Endodermal cell (in vitro differentiated cells): ENCODE results near the gene TNFSF12. TPM values are rescaled to one million over a fixed set of nuclear protein-coding genes. Genes with fewer than 3 reads are reported as not detected.

Experiments used
- DNase-seq: peaks from one replicate; pipeline ENCODE4 v3.0.0-alpha.2; 2017
- H3K27ac ChIP-seq: 2 replicates; pipeline ENCODE4 v1.5.1; 2013; ENCODE audit warnings: mild to moderate bottlenecking, low read depth, low read length, moderate library complexity
- H3K27me3 ChIP-seq: 2 replicates; pipeline ENCODE4 v1.6.1; 2013; ENCODE audit warnings: mild to moderate bottlenecking, low read length, moderate library complexity; ENCODE audit not compliant: insufficient read depth, control insufficient read depth, poor library complexity, severe bottlenecking
- H3K36me3 ChIP-seq: 2 replicates; pipeline ENCODE4 v1.7.0; 2013; ENCODE audit warnings: mild to moderate bottlenecking, low read length, moderate library complexity; ENCODE audit not compliant: control insufficient read depth, insufficient read depth
- H3K4me1 ChIP-seq: one replicate; pipeline ENCODE4 v1.7.0; 2013; ENCODE audit warnings: low read length; ENCODE audit not compliant: control insufficient read depth, insufficient read depth
- H3K4me3 ChIP-seq: 2 replicates; pipeline ENCODE4 v1.5.1; 2013; ENCODE audit warnings: mild to moderate bottlenecking, low read length, moderate library complexity
- H3K9ac ChIP-seq: 2 replicates; pipeline ENCODE4 v1.6.1; 2013; ENCODE audit warnings: mild to moderate bottlenecking, low read length, moderate library complexity; ENCODE audit not compliant: poor library complexity, severe bottlenecking; ENCODE audit errors: extremely low read depth
- H3K9me3 ChIP-seq: 2 replicates; pipeline ENCODE4 v1.6.1; 2013; ENCODE audit warnings: mild to moderate bottlenecking, low read length, moderate library complexity; ENCODE audit not compliant: control insufficient read depth
- H3K27ac Mint-ChIP-seq: 2 replicates; pipeline ENCODE4 v1.8.0; 2020; ENCODE audit warnings: mixed read lengths
- H3K27me3 Mint-ChIP-seq: 2 replicates; pipeline ENCODE4 v1.8.0; 2021; ENCODE audit warnings: mild to moderate bottlenecking, mixed read lengths; ENCODE audit not compliant: insufficient read depth
- H3K36me3 Mint-ChIP-seq: 2 replicates; pipeline ENCODE4 v1.8.0; 2020; ENCODE audit warnings: low read depth, mixed read lengths
- H3K4me1 Mint-ChIP-seq: 2 replicates; pipeline ENCODE4 v1.8.0; 2020; ENCODE audit warnings: mixed read lengths
- H3K4me3 Mint-ChIP-seq: 2 replicates; pipeline ENCODE4 v1.8.0; 2020; ENCODE audit warnings: mild to moderate bottlenecking, moderate library complexity, mixed read lengths
- H3K9me3 Mint-ChIP-seq: 2 replicates; pipeline ENCODE4 v1.8.0; 2020; ENCODE audit warnings: mild to moderate bottlenecking, mixed read lengths
- WGBS, 2 experiments: methylation state at CpG; one replicate each; pipeline versions ENCODE4 v1.1.5 to v1.1.7; 2013; ENCODE audit warnings: missing lambda C conversion rate in 2 of 2, mixed read lengths in 1 of 2; ENCODE audit not compliant: insufficient coverage in 1 of 2, insufficient read length in 1 of 2; 5-methylcytosine and 5-hydroxymethylcytosine counted together
- total RNA-seq, 2 donors: library from RNA; stranded (reverse); fragmentation: NEBNext Ultra II Directional in 1 of 2; extraction: Animal tissue kit (Norgen Biotek cat#: 25700) in 1 of 2; gene quantifications; 2 replicates in 1 of 2; 3 replicates in 1 of 2; pipeline ENCODE4 v1.2.1, GENCODE V29; 2021
- TF ChIP-seq, protein P1 (sequence below): fragments of 200-600 bp; sonication (generic); conservative IDR thresholded peaks from 2 replicates; pipeline ENCODE4 v1.5.0; 2021; ENCODE audit warnings: antibody characterized with exemption, mild to moderate bottlenecking

TNFSF12 gene
- total RNA-seq, 2 donors from 2014 or later = 8.3 to 8.4 TPM

DNA sequence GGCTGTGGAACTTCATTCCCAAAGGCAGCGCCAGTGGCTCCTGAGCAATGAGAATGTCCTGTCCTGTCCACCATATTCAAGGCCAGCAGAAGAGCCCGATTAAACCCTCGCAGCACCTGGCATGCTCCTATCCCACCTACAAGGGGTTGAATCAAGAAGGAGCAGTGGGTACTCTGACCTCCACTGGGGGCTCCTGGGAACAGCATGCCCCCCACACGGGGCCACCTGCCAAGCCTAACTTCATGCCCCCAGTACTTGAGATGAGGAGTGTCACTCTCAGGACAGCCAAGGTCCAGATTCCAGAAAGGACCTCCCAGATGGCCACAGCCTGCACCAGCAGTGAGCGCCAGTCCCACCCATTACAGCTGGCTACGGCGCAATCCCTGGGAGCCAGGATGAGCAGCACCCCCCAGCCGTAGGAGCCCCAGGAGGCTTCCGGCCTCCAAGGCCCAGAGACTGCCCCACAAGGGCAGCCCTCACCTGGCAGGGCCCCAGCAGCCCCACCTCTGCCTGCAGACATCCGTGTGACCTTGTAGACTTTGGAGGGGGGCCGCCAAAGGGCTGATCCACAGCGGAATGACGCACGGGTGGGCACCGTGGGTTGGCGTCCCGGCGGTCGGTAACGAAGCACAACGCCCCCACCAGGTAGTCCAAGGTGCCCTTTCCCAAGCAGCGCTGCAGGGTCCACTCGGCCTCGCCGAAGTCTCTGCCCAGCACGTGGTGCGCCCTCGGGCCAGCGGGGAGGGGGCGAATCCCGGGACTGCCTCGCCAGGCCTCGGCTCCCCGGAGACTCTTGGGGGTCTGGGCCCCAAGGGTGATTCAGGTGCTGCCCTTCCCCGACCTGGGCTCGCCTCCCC, 33.8 kb downstream of the TNFSF12 start:
- Histone ChIP-seq H3K9me3 (no peaks in the 10 kb centered on the region), H3K4me1 (peaks cover 3% of the 10 kb centered on the region), H3K9ac (peak overlapping the region; percentile 95), H3K4me3 (no peak overlapping the region), H3K27me3 (no peaks in the 10 kb centered on the region), H3K27ac (peak overlapping the region; percentile 98), H3K36me3 (peaks cover 36% of the 10 kb centered on the region)
- 93 to 94% methylated on average over 33 to 36 of the region's 36 CpGs for WGBS, 2 experiments
- H3K9me3 Mint-ChIP-seq = no peaks in the 10 kb centered on the region
- peak overlapping the region; percentile 100 for H3K27ac Mint-ChIP-seq
- TF ChIP-seq, protein P1, sequence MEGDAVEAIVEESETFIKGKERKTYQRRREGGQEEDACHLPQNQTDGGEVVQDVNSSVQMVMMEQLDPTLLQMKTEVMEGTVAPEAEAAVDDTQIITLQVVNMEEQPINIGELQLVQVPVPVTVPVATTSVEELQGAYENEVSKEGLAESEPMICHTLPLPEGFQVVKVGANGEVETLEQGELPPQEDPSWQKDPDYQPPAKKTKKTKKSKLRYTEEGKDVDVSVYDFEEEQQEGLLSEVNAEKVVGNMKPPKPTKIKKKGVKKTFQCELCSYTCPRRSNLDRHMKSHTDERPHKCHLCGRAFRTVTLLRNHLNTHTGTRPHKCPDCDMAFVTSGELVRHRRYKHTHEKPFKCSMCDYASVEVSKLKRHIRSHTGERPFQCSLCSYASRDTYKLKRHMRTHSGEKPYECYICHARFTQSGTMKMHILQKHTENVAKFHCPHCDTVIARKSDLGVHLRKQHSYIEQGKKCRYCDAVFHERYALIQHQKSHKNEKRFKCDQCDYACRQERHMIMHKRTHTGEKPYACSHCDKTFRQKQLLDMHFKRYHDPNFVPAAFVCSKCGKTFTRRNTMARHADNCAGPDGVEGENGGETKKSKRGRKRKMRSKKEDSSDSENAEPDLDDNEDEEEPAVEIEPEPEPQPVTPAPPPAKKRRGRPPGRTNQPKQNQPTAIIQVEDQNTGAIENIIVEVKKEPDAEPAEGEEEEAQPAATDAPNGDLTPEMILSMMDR = no peak
- DNase-seq = peak; percentile 57
- H3K36me3 Mint-ChIP-seq = peaks cover 28% of the 10 kb centered on the region
- peak overlapping the region; percentile 79 for H3K4me3 Mint-ChIP-seq
- peaks cover 17% of the 10 kb centered on the region for H3K4me1 Mint-ChIP-seq
- H3K27me3 Mint-ChIP-seq = no peaks in the 10 kb centered on the region

DNA sequence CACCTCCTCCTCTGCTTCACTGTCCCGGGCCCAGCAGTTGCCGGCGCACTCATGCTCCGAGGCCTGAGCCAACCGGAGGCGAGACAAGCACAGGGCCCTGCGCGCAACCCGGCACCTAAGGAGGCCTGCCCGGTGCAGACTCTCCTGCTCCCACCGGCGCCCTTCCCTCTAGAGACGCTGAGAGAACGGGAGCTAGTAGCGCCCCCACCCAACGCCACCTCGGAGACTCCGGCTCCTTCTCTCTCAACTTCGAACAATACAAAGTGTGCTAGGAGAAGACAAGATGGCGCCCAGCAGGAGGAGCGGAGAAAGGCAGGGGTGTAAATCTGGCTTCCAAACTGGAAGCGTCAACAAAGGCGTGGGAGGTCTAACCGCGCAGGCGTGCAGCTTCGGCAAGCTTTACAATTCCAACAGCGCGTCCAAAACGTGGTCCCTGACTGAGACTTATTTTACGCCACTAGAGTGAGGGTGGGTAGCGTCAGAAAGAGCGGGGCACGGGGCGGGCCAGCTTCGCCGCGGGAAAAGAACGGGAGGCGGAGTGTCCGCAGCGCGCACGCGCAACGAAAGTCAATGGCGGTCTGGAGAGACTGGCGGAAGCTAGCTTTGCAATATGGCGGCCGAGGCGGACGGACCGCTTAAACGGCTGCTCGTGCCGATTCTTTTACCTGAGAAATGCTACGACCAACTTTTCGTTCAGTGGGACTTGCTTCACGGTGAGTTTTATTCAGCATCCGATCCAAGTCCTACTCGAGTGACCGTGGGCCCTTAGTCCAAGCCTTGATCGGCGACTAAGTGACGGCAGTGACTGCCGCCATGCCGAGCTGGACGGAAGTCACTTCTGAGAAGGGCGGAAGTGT, 34.6 kb downstream of the TNFSF12 start, which contains the start of gene MPDU1:
MPDU1 (plus strand) TSS at position 600 of the 857 bp plus-strand sequence; CDS start at position 611, 11 bp downstream.
- 38 to 49% methylated on average over 53 to 69 of the region's 69 CpGs for WGBS, 2 experiments

More for the DNA sequence above, 34.6 kb downstream of the TNFSF12 start, which contains the start of gene MPDU1:
- peaks cover 14% of the 10 kb centered on the region for H3K4me1 Mint-ChIP-seq
- H3K9ac ChIP-seq = peak within 1 kb of the TSS; percentile 95
- peaks cover 24% of the 10 kb centered on the region for H3K36me3 Mint-ChIP-seq
- no peaks in the 10 kb centered on the region for H3K9me3 Mint-ChIP-seq
- TF ChIP-seq, protein P1 = no peak
- peak within 1 kb of the TSS; percentile 98 for H3K27ac ChIP-seq
- no peaks in the 10 kb centered on the region for H3K27me3 Mint-ChIP-seq
- no peaks in the 10 kb centered on the region for H3K9me3 ChIP-seq
- H3K4me3 ChIP-seq = peak within 1 kb of the TSS; percentile 90
- H3K36me3 ChIP-seq = peaks cover 36% of the 10 kb centered on the region
- peak; percentile 99 for DNase-seq
- peaks cover 3% of the 10 kb centered on the region for H3K4me1 ChIP-seq
- H3K27ac Mint-ChIP-seq = peak within 1 kb of the TSS; percentile 100
- H3K4me3 Mint-ChIP-seq = peak within 1 kb of the TSS; percentile 79
- H3K27me3 ChIP-seq = no peaks in the 10 kb centered on the region
